Stimulated activated naive CD4-positive, alpha-beta T cell (primary cell): ENCODE measurements around the gene RABGAP1L.
"Not testable (repeated sequence)": the region's sequence is repeated elsewhere in the genome, so short reads cannot be mapped to it uniquely, and the experiment has no call there.

Experiments
- DNase-seq, 6 experiments: peaks; one replicate each; lab custom pipeline; 2025; lab: John Stamatoyannopoulos, UW

The RABGAP1L gene

GRCh38 chr1:174871886-174872285 is 712.6 kb downstream of the RABGAP1L start:
- no peak for DNase-seq

GRCh38 chr1:174872615-174873058 is 713.3 kb downstream of the RABGAP1L start:
- DNase-seq, result no peak

- no peak for DNase-seq
Measured at GRCh38 chr1:174874331-174875053, 715.2 kb downstream of the RABGAP1L start.

- peak in 4 of 6 experiments; percentile 1 to 26 (median 8) for DNase-seq
Measured at GRCh38 chr1:174875306-174875705, 716.0 kb downstream of the RABGAP1L start.

GRCh38 chr1:174877208-174877673 is 717.9 kb downstream of the RABGAP1L start:
- DNase-seq, result no peak

GRCh38 chr1:174880171-174880570 is 720.9 kb downstream of the RABGAP1L start:
- DNase-seq, result no peak

DNA sequence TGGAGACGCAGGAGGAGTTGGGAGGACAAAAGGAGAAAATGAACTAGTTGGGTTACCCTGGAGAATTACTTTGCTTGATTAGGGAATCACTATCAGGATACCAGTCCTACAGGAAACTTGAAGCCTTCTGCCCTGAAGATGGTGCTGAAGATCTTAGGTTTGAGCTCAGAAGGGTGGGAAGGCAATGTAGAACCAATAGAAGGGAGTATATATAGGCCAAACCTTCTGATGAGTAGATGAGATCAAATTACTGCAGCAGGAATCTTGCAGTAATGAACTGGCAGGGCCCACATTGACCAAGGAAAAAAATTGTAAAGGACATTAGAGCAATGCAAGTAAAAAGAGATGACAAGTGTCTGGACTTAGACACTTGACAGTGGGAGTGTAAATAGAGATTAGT is 724.1 kb downstream of the RABGAP1L start:
- DNase-seq, result peak in 1 of 6 experiments; percentile 4

DNA sequence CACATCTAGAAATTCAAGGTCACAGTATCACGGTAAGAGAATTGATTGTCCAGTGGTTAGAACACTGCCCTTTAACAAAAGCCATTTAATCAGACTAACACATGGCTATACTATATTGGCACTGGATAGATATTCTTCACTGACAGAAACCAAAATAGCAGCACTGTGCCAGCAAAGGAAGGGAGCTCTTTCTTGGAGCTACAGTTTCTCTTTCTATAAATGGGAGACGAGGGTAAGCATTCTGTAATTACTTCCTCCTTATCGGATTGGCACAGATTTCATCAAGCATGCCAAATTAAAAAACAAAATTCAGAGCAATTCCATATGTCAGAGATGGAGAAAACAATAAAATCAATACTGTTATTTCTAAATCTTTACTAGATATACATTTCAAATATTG is 724.7 kb downstream of the RABGAP1L start:
- no peak for DNase-seq

- no peak for DNase-seq
Measured at GRCh38 chr1:174884566-174884965, 725.2 kb downstream of the RABGAP1L start.

DNA sequence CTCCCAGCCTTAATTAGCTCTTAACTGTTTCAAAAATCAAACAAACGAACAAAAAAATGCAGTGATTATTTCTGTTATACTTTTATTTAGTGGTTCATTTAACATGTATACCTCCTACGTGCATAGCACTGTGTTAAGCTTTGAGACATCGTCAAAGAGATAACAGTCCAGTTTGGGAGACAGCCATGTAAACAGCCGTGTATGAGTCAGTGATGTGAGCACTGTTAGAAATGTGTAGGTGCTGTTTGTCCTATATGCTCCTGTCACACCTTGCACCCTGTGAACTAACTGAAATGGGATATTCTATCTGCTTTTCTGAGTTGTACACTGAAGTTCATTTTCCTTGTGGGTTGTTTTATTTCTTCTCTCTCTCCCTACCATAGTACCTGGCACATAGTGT is 730.7 kb downstream of the RABGAP1L start:
- no peak for DNase-seq

DNA sequence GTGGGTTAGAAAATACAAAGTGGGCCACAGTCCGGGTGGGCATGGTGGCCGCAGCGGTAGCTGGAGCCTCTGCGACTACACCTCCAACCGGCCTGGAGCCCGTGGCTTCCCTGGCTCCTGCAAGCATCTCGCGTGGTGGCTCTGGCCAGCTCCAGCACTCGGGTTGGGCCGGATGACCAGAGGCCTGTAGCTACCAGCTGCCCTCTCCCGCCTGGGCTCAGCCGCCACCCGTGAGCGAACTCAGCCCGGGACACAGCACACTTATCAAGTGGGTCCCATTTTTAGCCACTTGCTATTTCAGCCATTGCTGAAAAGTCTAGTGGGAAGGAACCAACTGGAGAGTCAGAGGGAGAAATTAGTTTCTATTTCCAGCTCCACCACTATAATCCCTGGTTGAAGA is 732.7 kb downstream of the RABGAP1L start:
- DNase-seq, result no peak

- DNase-seq, result no peak
Measured at GRCh38 chr1:174894117-174894762, 734.9 kb downstream of the RABGAP1L start.

DNA sequence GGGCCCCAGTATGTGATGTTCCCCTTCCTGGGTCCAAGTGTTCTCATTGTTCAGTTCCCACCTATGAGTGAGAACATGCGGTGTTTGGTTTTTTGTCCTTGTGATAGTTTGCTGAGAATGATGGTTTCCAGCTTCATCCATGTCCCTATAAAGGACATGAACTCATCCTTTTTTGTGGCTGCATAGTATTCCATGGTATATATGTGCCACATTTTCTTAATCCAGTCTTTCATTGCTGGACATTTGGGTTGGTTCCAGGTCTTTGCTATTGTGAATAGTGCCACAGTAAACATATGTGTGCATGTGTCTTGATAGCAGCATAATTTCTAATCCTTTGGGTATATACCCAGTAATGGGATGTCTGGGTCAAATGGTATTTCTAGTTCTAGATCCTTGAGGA is 736.3 kb downstream of the RABGAP1L start:
- DNase-seq, result not testable (repeated sequence)

- no peak for DNase-seq
Measured at GRCh38 chr1:174898102-174898797, 738.9 kb downstream of the RABGAP1L start.

DNA sequence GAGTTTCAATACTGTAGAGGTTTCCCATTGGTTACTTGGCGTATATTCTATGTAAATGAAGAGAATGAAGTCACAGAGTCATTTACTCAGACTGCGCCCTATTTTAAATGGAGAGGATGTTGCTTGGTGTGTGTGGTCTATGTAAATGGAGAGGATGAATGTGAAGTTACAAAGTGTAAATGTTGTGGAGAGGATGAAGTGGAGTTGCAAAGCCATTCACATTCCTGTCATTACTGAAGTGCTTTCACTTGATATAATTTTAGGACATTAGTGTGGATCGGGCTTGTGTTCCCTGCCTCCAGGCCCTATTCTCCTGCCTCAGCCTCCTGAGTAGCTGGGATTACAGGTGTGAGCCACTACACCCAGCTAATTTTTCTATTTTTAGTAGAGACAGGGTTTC is 741.0 kb downstream of the RABGAP1L start:
- DNase-seq, result no peak

- no peak for DNase-seq
Measured at GRCh38 chr1:174902531-174903099, 743.3 kb downstream of the RABGAP1L start.

GRCh38 chr1:174911606-174912005 is 752.3 kb downstream of the RABGAP1L start:
- no peak for DNase-seq

GRCh38 chr1:174912264-174912663 is 752.9 kb downstream of the RABGAP1L start:
- DNase-seq, result no peak

DNA sequence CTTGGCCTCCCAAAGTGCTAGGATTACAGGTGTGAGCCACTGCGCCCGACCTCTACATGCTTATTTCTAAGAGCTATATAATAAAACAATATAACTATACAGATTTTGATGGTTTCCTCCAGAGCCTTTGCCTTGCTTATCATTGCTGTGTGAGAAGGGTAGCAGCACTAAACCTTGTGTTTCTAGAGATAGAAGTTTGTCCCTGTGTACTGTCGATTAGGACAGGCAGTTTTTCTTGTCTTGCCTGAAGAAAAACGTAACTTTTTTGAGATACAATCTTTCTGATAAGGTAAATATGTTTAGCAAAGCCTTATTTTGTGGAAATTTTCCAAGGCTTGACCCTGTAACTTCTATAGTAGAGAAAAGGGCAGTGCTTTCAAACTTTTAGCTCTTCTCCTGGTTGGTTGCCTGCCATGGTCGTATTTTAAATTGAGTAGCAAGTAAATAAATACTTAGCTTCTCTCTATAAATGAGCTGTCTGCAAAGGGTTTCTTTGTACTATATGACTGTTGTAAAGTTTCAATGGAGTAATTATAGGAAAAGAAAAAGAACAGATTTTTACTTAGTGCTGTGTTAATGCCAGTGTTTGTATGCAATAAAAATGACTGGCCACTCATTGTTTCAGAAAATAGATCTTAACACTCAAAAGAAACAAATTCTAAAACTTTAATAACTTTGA is 754.0 kb downstream of the RABGAP1L start:
- DNase-seq, result no peak

DNA sequence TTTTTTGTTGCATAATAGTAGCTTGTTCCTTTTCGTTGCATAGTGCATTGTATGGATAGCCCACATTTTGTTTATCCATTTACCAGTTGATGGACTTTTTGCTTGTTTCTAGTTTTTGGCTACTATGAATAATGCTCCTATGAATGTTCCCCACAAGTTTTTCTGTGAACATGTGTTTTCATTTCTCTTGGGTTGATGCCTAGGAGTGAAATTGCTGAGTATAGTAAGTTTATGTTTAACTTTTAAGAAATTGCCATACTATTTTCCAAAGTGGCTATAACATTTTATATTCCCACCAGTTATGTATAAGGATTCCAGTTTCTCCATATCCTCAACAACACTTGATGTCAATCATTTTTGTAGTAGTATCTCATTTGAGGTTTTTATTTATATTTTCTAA is 755.7 kb downstream of the RABGAP1L start:
- DNase-seq, result no peak

- DNase-seq, result no peak
Measured at GRCh38 chr1:174916846-174917245, 757.5 kb downstream of the RABGAP1L start.

- DNase-seq, result no peak
Measured at GRCh38 chr1:174920093-174920492, 760.8 kb downstream of the RABGAP1L start.
